Endothelial cell of umbilical vein (primary cell): Measurements from ENCODE around the gene ANKRD44. TPM values are rescaled to one million over a fixed set of nuclear protein-coding genes. Genes with fewer than 3 reads are reported as not detected.

ENCODE experiments used
- BruUV-seq: library from RNA; stranded (reverse); fragments of 400-500 nt; replicated peaks from 2 replicates; lab custom pipeline; 2021; lab: Mats Ljungman, UMichigan
- CTCF ChIA-PET: fragments of 300-600, 350-600 bp; sonication (Branson Sonifier 250); formaldehyde crosslinking; loops from one replicate; lab custom pipeline; 2021; ENCODE audit warnings: antibody characterized with exemption, inconsistent platforms; lab: Charles Lee
- POLR2A ChIA-PET: fragments of 300-600, 350-600 bp; sonication (Branson Sonifier 250); formaldehyde crosslinking; loops from one replicate; lab custom pipeline; 2021; ENCODE audit warnings: antibody characterized with exemption, inconsistent platforms; lab: Charles Lee
- DNase-seq: peaks from one replicate; pipeline ENCODE4 v3.0.0-alpha.2; 2011; ENCODE audit warnings: low read depth, low spot score
- FAIRE-seq: peaks from 2 replicates; lab custom pipeline; 2011; peaks lifted over from hg19 to GRCh38; lab: Jason Lieb, UNC
- H2AFZ ChIP-seq: 2 replicates; pipeline ENCODE4 v1.6.0; 2012; ENCODE audit warnings: low read depth, low read length, control low read depth, inconsistent platforms
- H3K27ac ChIP-seq: 2 replicates; pipeline ENCODE4 v1.5.1; 2011; ENCODE audit warnings: low read depth, mild to moderate bottlenecking, control low read depth, low read length, moderate library complexity; ENCODE audit not compliant: insufficient read depth
- H3K27me3 ChIP-seq, 2 experiments: 2 replicates each; pipeline versions ENCODE4 v1.6.0 to v1.6.1; 2011; ENCODE audit warnings: low read length in 2 of 2, mixed read lengths in 1 of 2; ENCODE audit not compliant: control insufficient read depth in 2 of 2, insufficient read depth in 2 of 2
- H3K36me3 ChIP-seq, 2 experiments: 2 replicates in 1 of 2; 3 replicates in 1 of 2; pipeline ENCODE4 v1.5.1; 2011; ENCODE audit warnings: low read length in 2 of 2, mild to moderate bottlenecking in 1 of 2, moderate library complexity in 1 of 2; ENCODE audit not compliant: control insufficient read depth in 2 of 2, insufficient read depth in 2 of 2; ENCODE audit errors: extremely low read depth in 1 of 2
- H3K4me1 ChIP-seq: 3 replicates; pipeline ENCODE4 v1.5.1; 2011; ENCODE audit warnings: mild to moderate bottlenecking, low read length; ENCODE audit not compliant: control insufficient read depth, insufficient read depth; ENCODE audit errors: extremely low read depth
- H3K4me2 ChIP-seq: 2 replicates; pipeline ENCODE4 v1.6.1; 2011; ENCODE audit warnings: low read length, control low read depth, mixed read lengths; ENCODE audit not compliant: insufficient read depth
- H3K4me3 ChIP-seq, 3 experiments: fragments of 200-600 bp in 1 of 3; sonication (generic), shearing (Covaris generic) in 1 of 3; replicated peaks in 1 of 3; 2 replicates each; pipeline ENCODE4 v1.5.1; 2011 to 2016; ENCODE audit warnings: control low read depth in 3 of 3, low read length in 3 of 3, mild to moderate bottlenecking in 2 of 3, inconsistent platforms in 1 of 3, low read depth in 1 of 3, moderate library complexity in 1 of 3; ENCODE audit not compliant: insufficient read depth in 1 of 3
- H3K79me2 ChIP-seq: 2 replicates; pipeline ENCODE4 v1.6.0; 2012; ENCODE audit warnings: low read length, inconsistent platforms; ENCODE audit not compliant: control insufficient read depth, insufficient read depth
- H3K9ac ChIP-seq: replicated peaks from 2 replicates; pipeline ENCODE3; 2011; ENCODE audit warnings: low read length, control low read depth; ENCODE audit not compliant: insufficient read depth; ENCODE audit errors: extremely low read depth
- H3K9me1 ChIP-seq: replicated peaks from 3 replicates; pipeline ENCODE4 v1.6.0; 2011; ENCODE audit warnings: mild to moderate bottlenecking, low read length; ENCODE audit not compliant: control insufficient read depth, insufficient read depth; ENCODE audit errors: extremely low read depth
- H3K9me3 ChIP-seq: replicated peaks from 2 replicates; pipeline ENCODE4 v1.5.1; 2012; ENCODE audit warnings: low read length, inconsistent platforms; ENCODE audit not compliant: control insufficient read depth, insufficient read depth
- H4K20me1 ChIP-seq: replicated peaks from 2 replicates; pipeline ENCODE3; 2011; ENCODE audit warnings: mild to moderate bottlenecking, low read length; ENCODE audit not compliant: control insufficient read depth, insufficient read depth; ENCODE audit errors: extremely low read depth
- CTCF ChIP-seq, 2 donors: IDR thresholded peaks; 1 replicate in 1 of 2; 2 replicates in 1 of 2; pipeline ENCODE4 v1.5.1; 2011; ENCODE audit warnings: low read length in 2 of 2, mild to moderate bottlenecking in 2 of 2, moderate library complexity in 2 of 2, control low read depth in 1 of 2, inconsistent platforms in 1 of 2, low read depth in 1 of 2; ENCODE audit not compliant: insufficient read depth in 1 of 2; ENCODE audit errors: extremely low read depth in 1 of 2
- EZH2 ChIP-seq: IDR thresholded peaks from 2 replicates; pipeline ENCODE4 v1.6.1; 2012; ENCODE audit warnings: borderline replicate concordance, low read depth, mild to moderate bottlenecking, moderate library complexity, low read length, inconsistent platforms; ENCODE audit not compliant: severe bottlenecking
- FOS ChIP-seq: IDR thresholded peaks from 2 replicates; pipeline ENCODE4 v1.6.1; 2011; ENCODE audit warnings: mild to moderate bottlenecking, low read length, moderate library complexity, borderline replicate concordance; ENCODE audit not compliant: insufficient read depth
- GATA2 ChIP-seq: IDR thresholded peaks from 2 replicates; pipeline ENCODE4 v1.7.0; 2011; ENCODE audit warnings: low read depth, mild to moderate bottlenecking, moderate library complexity, mixed read lengths, low read length; ENCODE audit not compliant: insufficient read length, insufficient read depth
- JUN ChIP-seq: IDR thresholded peaks from 2 replicates; pipeline ENCODE4 v1.6.1; 2011; ENCODE audit warnings: borderline replicate concordance, low read depth; ENCODE audit not compliant: insufficient read length, insufficient read depth
- MAX ChIP-seq: IDR thresholded peaks from 2 replicates; pipeline ENCODE4 v1.6.1; 2011; ENCODE audit not compliant: insufficient read depth, insufficient read length
- MYC ChIP-seq: IDR thresholded peaks from one replicate; pipeline ENCODE4 v1.6.1; 2011; ENCODE audit warnings: mild to moderate bottlenecking, low read depth, low read length
- POLR2A ChIP-seq: IDR thresholded peaks from 2 replicates; pipeline ENCODE4 v1.6.1; 2012; ENCODE audit warnings: low read depth, mild to moderate bottlenecking, control low read depth, low read length
- POLR2AphosphoS5 ChIP-seq: IDR thresholded peaks from 2 replicates; pipeline ENCODE4 v1.6.1; 2012; ENCODE audit warnings: low read depth, mild to moderate bottlenecking, control low read depth, low read length, moderate library complexity; ENCODE audit not compliant: insufficient read depth
- dilution Hi-C: fragments of 300-500 bp; cut with MboI; formaldehyde crosslinking; loops from one replicate; pipeline ENCODE4 v1.15.0; 2019; ENCODE audit warnings: low sequenced_read_pairs; ENCODE audit not compliant: extremely low pct_ligation_motif_present
- intact Hi-C: fragments of 100-400 bp; cut with micrococcal nuclease; formaldehyde crosslinking; loops from one replicate; pipeline ENCODE4 v1.10.0; 2022
- polyA plus RNA-seq, 4 experiments: library from polyadenylated mRNA; depleted of rRNA in 3 of 4; stranded (reverse) in 3 of 4; unstranded in 1 of 4; fragments of >200 nt; gene quantifications; 2 replicates each; pipeline versions ENCODE4 v1.2.1 to v1.2.3, GENCODE V29; 2011 to 2012; ENCODE audit warnings: missing spikeins in 1 of 4
- total RNA-seq: library from RNA; stranded (reverse); gene quantifications from 2 replicates; pipeline ENCODE4 v1.2.3, GENCODE V29; 2021

Gene ANKRD44
- total and polyA plus RNA-seq, 2 donors (not counting 3 experiments of a cell fraction or from before 2014, with no cell fraction given): 3.4 to 6.1 TPM

GRCh38 chr2:197131558-197131855 lies 179.1 kb downstream of the ANKRD44 start:
- FAIRE-seq: no peak
- ChIA-PET POLR2A (no interaction called here), CTCF (interaction anchor here (1.2 kb wide), 1 partner anchor 21 kb away, joined by 3 read pairs; no protein-coding TSS in a partner anchor)
- no peak overlapping the region for H3K27ac ChIP-seq
- H3K9me3 ChIP-seq: no peaks in the 10 kb centered on the region
- no peaks in the 10 kb centered on the region for H3K27me3 ChIP-seq
- H4K20me1 ChIP-seq: no peaks in the 10 kb centered on the region
- no peak overlapping the region for H2AFZ ChIP-seq
- no peak overlapping the region for H3K9ac ChIP-seq
- TF ChIP-seq MYC: no peak
- TF ChIP-seq MAX: no peak
- TF ChIP-seq POLR2A: no peak
- TF ChIP-seq EZH2: no peak
- TF ChIP-seq JUN: no peak
- no peak for TF ChIP-seq FOS
- no peak for TF ChIP-seq POLR2AphosphoS5
- TF ChIP-seq CTCF (IDR thresholded peaks at IDR 0.05; ENCODE audit: extremely low read depth in 1 of 2, insufficient read depth in 1 of 2, low read depth in 1 of 2, low read length in 2 of 2): no peak
- TF ChIP-seq GATA2: no peak
- H3K4me2 ChIP-seq: no peak overlapping the region
- no peaks in the 10 kb centered on the region for H3K36me3 ChIP-seq
- dilution Hi-C loops: no loop called here
- no peaks in the 10 kb centered on the region for H3K79me2 ChIP-seq
- H3K9me1 ChIP-seq: no peaks in the 10 kb centered on the region
- H3K4me1 ChIP-seq: peaks cover 3% of the 10 kb centered on the region
- intact Hi-C loops: loop anchor here (10.0 kb wide), 1 partner anchor 207 kb away; the partner anchor contains the start of gene PGAP1
- no peak for DNase-seq
- H3K4me3 ChIP-seq: no peak overlapping the region
- BruUV-seq: no TSS peak
